ENCODE measurements around the gene ENO3. TPM values are rescaled to one million over a fixed set of nuclear protein-coding genes. Genes with fewer than 3 reads are reported as not detected.
A peak's percentile ranks its signal among the peaks of the same experiment; 100 is the strongest.

The ENO3 gene
- polyA plus RNA-seq, 3 donors = 0.36 to 14.2 (median 0.60) TPM

DNA sequence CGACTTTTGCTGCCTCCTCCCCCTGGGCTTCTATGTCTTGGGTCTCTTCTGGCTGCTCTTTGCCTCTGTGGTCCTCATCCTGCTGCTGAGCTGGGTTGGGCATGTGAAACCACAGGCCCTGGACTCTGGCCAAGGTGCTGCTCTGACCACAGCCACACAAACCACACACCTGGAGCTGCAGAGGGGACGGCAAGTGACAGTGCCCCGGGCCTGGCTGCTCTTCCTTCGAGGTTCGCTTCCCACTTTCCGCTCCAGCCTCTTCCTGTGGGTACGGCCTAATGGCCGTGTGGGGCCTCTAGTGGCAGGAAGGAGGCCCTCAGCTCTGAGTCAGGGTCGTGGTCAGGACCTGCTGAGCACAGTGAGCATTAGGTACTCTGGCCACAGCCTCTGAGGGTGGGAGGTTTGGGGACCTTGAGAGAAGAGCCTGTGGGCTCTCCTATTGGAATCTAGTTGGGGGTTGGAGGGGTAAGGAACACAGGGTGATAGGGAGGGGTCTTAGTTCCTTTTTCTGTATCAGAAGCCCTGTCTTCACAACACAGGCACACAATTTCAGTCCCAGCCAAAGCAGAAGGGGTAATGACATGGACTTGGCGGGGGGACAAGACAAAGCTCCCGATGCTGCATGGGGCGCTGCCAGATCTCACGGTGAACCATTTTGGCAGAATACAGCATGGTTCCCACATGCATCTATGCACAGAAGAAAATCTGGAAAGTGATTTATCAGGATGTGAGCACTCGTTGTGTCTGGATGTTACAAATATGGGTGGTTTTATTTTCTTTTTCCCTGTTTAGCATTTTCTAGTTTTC lies 16.5 kb upstream of the ENO3 start:
- peaks cover 21% of the 10 kb centered on the region for H3K79me2 ChIP-seq (ENCODE audit: insufficient read depth, low read length)
- H3K9ac ChIP-seq (ENCODE audit: insufficient read depth, low read length, poor library complexity, severe bottlenecking) = no peak overlapping the region
- H3K27me3 ChIP-seq (ENCODE audit: control insufficient read depth in 2 of 2, insufficient read depth in 2 of 2, low read length in 2 of 2) = no peaks in the 10 kb centered on the region
- Mint-ChIP-seq H3K27me3 (ENCODE audit: low read depth in 3 of 3) (peaks cover 7 to 14% (median 8%) of the 10 kb centered on the region in 3 donors), H3K36me3 (peaks cover 40% of the 10 kb centered on the region in 2 donors), H3K9me3 (no peaks in the 10 kb centered on the region), H3K4me1 (peaks cover 52% of the 10 kb centered on the region), H3K4me3 (peak overlapping the region; percentile 41 to 77), H3K27ac (peak overlapping the region in 5 of 7 donors; percentile 11 to 81 (median 56))
- H3K4me1 ChIP-seq (ENCODE audit: control insufficient read depth in 1 of 2, insufficient read depth in 2 of 2, low read length in 2 of 2) = peaks cover 43 to 46% of the 10 kb centered on the region in 2 donors
- intact Hi-C loops (cut with micrococcal nuclease) = no loop called here
- peak overlapping the region in 1 of 3 experiments; percentile 31 for H3K4me3 ChIP-seq (replicated peaks in 1 of 3; ENCODE audit: low read depth in 2 of 3, low read length in 3 of 3)
- 10% methylated on average over 10 of the region's 14 CpGs for WGBS (ENCODE audit: insufficient coverage)
- peak; percentile 39 to 76 (median 62) for DNase-seq
- no peaks in the 10 kb centered on the region for H3K9me3 ChIP-seq (replicated peaks in 1 of 2; ENCODE audit: control insufficient read depth in 1 of 2, insufficient read depth in 1 of 2, low read length in 2 of 2)
- TF ChIP-seq, protein P1, sequence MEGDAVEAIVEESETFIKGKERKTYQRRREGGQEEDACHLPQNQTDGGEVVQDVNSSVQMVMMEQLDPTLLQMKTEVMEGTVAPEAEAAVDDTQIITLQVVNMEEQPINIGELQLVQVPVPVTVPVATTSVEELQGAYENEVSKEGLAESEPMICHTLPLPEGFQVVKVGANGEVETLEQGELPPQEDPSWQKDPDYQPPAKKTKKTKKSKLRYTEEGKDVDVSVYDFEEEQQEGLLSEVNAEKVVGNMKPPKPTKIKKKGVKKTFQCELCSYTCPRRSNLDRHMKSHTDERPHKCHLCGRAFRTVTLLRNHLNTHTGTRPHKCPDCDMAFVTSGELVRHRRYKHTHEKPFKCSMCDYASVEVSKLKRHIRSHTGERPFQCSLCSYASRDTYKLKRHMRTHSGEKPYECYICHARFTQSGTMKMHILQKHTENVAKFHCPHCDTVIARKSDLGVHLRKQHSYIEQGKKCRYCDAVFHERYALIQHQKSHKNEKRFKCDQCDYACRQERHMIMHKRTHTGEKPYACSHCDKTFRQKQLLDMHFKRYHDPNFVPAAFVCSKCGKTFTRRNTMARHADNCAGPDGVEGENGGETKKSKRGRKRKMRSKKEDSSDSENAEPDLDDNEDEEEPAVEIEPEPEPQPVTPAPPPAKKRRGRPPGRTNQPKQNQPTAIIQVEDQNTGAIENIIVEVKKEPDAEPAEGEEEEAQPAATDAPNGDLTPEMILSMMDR (IDR thresholded peaks at IDR 0.05) = peak; percentile 20
- no peak overlapping the region for H3K27ac ChIP-seq (ENCODE audit: low read depth in 1 of 2, low read length in 2 of 2)
- peaks cover 20 to 23% of the 10 kb centered on the region in 2 donors for H3K36me3 ChIP-seq (replicated peaks in 1 of 2; ENCODE audit: control insufficient read depth in 1 of 2, insufficient read depth in 2 of 2, low read length in 2 of 2)
- H4K20me1 ChIP-seq (ENCODE audit: insufficient read depth, low read length) = peaks cover 23% of the 10 kb centered on the region
- peak overlapping the region; percentile 51 for H2AFZ ChIP-seq (ENCODE audit: insufficient read depth, low read depth, low read length, poor library complexity, severe bottlenecking)
- peak overlapping the region; percentile 55 for H3K4me2 ChIP-seq (replicated peaks; ENCODE audit: extremely low read depth, low read length, poor library complexity, severe bottlenecking)

DNA sequence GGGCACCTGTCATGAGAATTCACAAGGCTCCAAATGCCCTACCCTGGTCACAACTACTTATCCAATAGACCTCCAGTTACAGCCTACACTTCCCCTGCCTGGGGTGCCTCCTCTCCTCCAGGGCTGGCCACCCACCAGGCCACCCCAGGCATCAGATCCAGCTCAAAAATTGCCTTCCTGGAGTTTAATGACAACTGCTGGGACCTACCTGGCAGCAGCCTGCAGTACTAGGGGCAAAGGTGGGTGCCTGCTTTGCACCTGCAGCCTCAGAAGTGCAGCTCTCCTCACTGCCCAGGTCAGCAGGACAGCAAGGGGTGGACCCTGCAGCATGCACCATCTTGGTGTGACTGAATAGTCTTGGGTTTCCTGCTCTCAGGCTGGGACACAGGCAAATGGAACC lies 15.3 kb upstream of the ENO3 start:
- Histone ChIP-seq H3K36me3 (replicated peaks in 1 of 2; ENCODE audit: control insufficient read depth in 1 of 2, insufficient read depth in 2 of 2, low read length in 2 of 2) (peaks cover 20 to 23% of the 10 kb centered on the region in 2 donors), H3K4me2 (replicated peaks; ENCODE audit: extremely low read depth, low read length, poor library complexity, severe bottlenecking) (no peak overlapping the region), H3K79me2 (ENCODE audit: insufficient read depth, low read length) (peaks cover 28% of the 10 kb centered on the region), H3K27ac (ENCODE audit: low read depth in 1 of 2, low read length in 2 of 2) (no peak overlapping the region), H3K9me3 (replicated peaks in 1 of 2; ENCODE audit: control insufficient read depth in 1 of 2, insufficient read depth in 1 of 2, low read length in 2 of 2) (no peaks in the 10 kb centered on the region), H3K9ac (ENCODE audit: insufficient read depth, low read length, poor library complexity, severe bottlenecking) (no peak overlapping the region), H3K27me3 (ENCODE audit: control insufficient read depth in 2 of 2, insufficient read depth in 2 of 2, low read length in 2 of 2) (no peaks in the 10 kb centered on the region), H3K4me3 (replicated peaks in 1 of 3; ENCODE audit: low read depth in 2 of 3, low read length in 3 of 3) (no peak overlapping the region), H4K20me1 (ENCODE audit: insufficient read depth, low read length) (peaks cover 25% of the 10 kb centered on the region), H3K4me1 (ENCODE audit: control insufficient read depth in 1 of 2, insufficient read depth in 2 of 2, low read length in 2 of 2) (peaks cover 44 to 50% of the 10 kb centered on the region in 2 donors), H2AFZ (ENCODE audit: insufficient read depth, low read depth, low read length, poor library complexity, severe bottlenecking) (no peak overlapping the region)
- intact Hi-C loops (cut with micrococcal nuclease) = loop anchor here in 1 of 2 donors (5.0 kb wide), 1 partner anchor 42 kb away; no protein-coding TSS in a partner anchor
- peaks cover 52% of the 10 kb centered on the region for H3K4me1 Mint-ChIP-seq
- peaks cover 7 to 14% (median 8%) of the 10 kb centered on the region in 3 donors for H3K27me3 Mint-ChIP-seq (ENCODE audit: low read depth in 3 of 3)
- peak overlapping the region in 1 of 7 donors; percentile 80 for H3K27ac Mint-ChIP-seq
- no peak overlapping the region for H3K4me3 Mint-ChIP-seq
- TF ChIP-seq, protein P1 (IDR thresholded peaks at IDR 0.05) = no peak
- H3K9me3 Mint-ChIP-seq = no peaks in the 10 kb centered on the region
- no peak for DNase-seq
- H3K36me3 Mint-ChIP-seq = peaks cover 37% of the 10 kb centered on the region in 2 donors

All from CD14-positive monocyte (primary cell).